ENCODE results near the gene MMP3.

Gene MMP3

GRCh38 chr11:102807921-102808320 is 35.5 kb downstream of the MMP3 start:
- no peaks in the 10 kb centered on the region for H3K36me3 ChIP-seq (ENCODE audit: control insufficient read depth in 2 of 2, insufficient read depth in 1 of 2, low read length in 2 of 2)
- H3K4me1 ChIP-seq (ENCODE audit: control insufficient read depth, insufficient read depth, low read length) = no peaks in the 10 kb centered on the region
- TF ChIP-seq AEBP2 (tag by site-specific recombination; IDR thresholded peaks at IDR 0.05; ENCODE audit: borderline replicate concordance) = no peak
- TF ChIP-seq PRDM1 (tag by site-specific recombination; IDR thresholded peaks at IDR 0.05) = no peak
- TF ChIP-seq ZNF571 (tag by site-specific recombination; IDR thresholded peaks at IDR 0.05) = no peak
- TF ChIP-seq YY1 (tag by site-specific recombination; IDR thresholded peaks at IDR 0.05) = no peak
- TF ChIP-seq GLIS2 (tag by site-specific recombination; IDR thresholded peaks at IDR 0.05) = no peak
- TF ChIP-seq ZNF624 (tag by site-specific recombination; IDR thresholded peaks at IDR 0.05) = no peak
- no peak for TF ChIP-seq MEIS1 (CRISPR knock-in tag; IDR thresholded peaks at IDR 0.05; ENCODE audit: borderline replicate concordance)
- TF ChIP-seq ZNF645 (tag by site-specific recombination; IDR thresholded peaks at IDR 0.05) = no peak
- no peak for TF ChIP-seq ZNF133 (tag by site-specific recombination; IDR thresholded peaks at IDR 0.05)
- TF ChIP-seq ZNF174 (tag by site-specific recombination; IDR thresholded peaks at IDR 0.05) = no peak
- no peak for TF ChIP-seq HOXA7 (CRISPR knock-in tag; IDR thresholded peaks at IDR 0.05; ENCODE audit: borderline replicate concordance)
- no peak for TF ChIP-seq ZNF324 (tag by site-specific recombination; IDR thresholded peaks at IDR 0.05)
- no peak for TF ChIP-seq ZNF670 (tag by site-specific recombination; IDR thresholded peaks at IDR 0.05; ENCODE audit: low read depth)
- no peak for TF ChIP-seq ZNF677 (tag by site-specific recombination; IDR thresholded peaks at IDR 0.05)
- TF ChIP-seq ZNF473 (tag by site-specific recombination; IDR thresholded peaks at IDR 0.05) = no peak
- TF ChIP-seq ZFP37 (tag by site-specific recombination; IDR thresholded peaks at IDR 0.05) = no peak
- TF ChIP-seq ZNF837 (tag by site-specific recombination; IDR thresholded peaks at IDR 0.05) = no peak
- no peak for TF ChIP-seq ZNF214 (tag by site-specific recombination; IDR thresholded peaks at IDR 0.05; ENCODE audit: borderline replicate concordance)
- TF ChIP-seq ZNF423 (tag by site-specific recombination; IDR thresholded peaks at IDR 0.05) = no peak
- no peak for TF ChIP-seq ZNF146 (tag by site-specific recombination; IDR thresholded peaks at IDR 0.05)
- H3K9me3 ChIP-seq (ENCODE audit: control insufficient read depth, insufficient read depth, low read depth, low read length) = no peaks in the 10 kb centered on the region
- no peak overlapping the region for H3K27ac ChIP-seq (ENCODE audit: extremely low read depth, low read depth, low read length)
- POLR2A ChIA-PET = no interaction called here
- no peak overlapping the region for H3K4me3 ChIP-seq (ENCODE audit: low read depth, low read length)
- CTCF ChIA-PET = interaction anchor here (1.6 kb wide), 1 partner anchor 133 kb away, joined by 4 read pairs; no protein-coding TSS in a partner anchor

- H3K4me3 ChIP-seq (ENCODE audit: low read depth, low read length) = no peak overlapping the region
- TF ChIP-seq ZNF404 (tag by site-specific recombination; IDR thresholded peaks at IDR 0.05) (no peak), SCRT1 (tag by site-specific recombination; IDR thresholded peaks at IDR 0.05; ENCODE audit: borderline replicate concordance) (no peak), ZNF658 (tag by site-specific recombination; IDR thresholded peaks at IDR 0.05) (no peak), ZNF280D (tag by site-specific recombination; IDR thresholded peaks at IDR 0.05) (no peak)
- CTCF ChIA-PET = no interaction called here
- H3K4me1 ChIP-seq (ENCODE audit: control insufficient read depth, insufficient read depth, low read length) = no peaks in the 10 kb centered on the region
- POLR2A ChIA-PET = no interaction called here
- H3K9me3 ChIP-seq (ENCODE audit: control insufficient read depth, insufficient read depth, low read depth, low read length) = no peaks in the 10 kb centered on the region
- H3K36me3 ChIP-seq (ENCODE audit: control insufficient read depth in 2 of 2, insufficient read depth in 1 of 2, low read length in 2 of 2) = no peaks in the 10 kb centered on the region
- H3K27ac ChIP-seq (ENCODE audit: extremely low read depth, low read depth, low read length) = no peak overlapping the region
Observed at GRCh38 chr11:102806296-102806695, 37.1 kb downstream of the MMP3 start.
